A673 (cell line): Measurements from ENCODE around the gene LRRC4C.

ENCODE experiments used
- CTCF ChIP-seq: fragments of 300-800, 200-600 bp; sonication (generic); conservative IDR thresholded peaks from 2 replicates; pipeline ENCODE4 v1.5.1; 2017; ENCODE audit warnings: low read depth, mild to moderate bottlenecking, antibody characterized with exemption, low read length, moderate library complexity, mixed read lengths
- EZH2 ChIP-seq: fragments of 200-600 bp; sonication (generic); IDR thresholded peaks from 2 replicates; pipeline ENCODE4 v1.6.1; 2017; ENCODE audit warnings: borderline replicate concordance, low read depth, mild to moderate bottlenecking, mixed read lengths, antibody characterized with exemption, low read length; ENCODE audit not compliant: poor library complexity, severe bottlenecking

GRCh38 chr11:40388097-40388818, 1071.2 kb downstream of the LRRC4C start:
- TF ChIP-seq CTCF = no peak
- TF ChIP-seq EZH2 = no peak
